Esophagus muscularis mucosa (tissue), 3 donors: ENCODE results near the gene RAB33B.

Experiments
- CTCF ChIP-seq, 3 experiments: fragments of 200-600 bp in 2 of 3; fragments of 450-650 bp in 1 of 3; sonication (generic) in 2 of 3; IDR thresholded peaks; one replicate each; pipeline ENCODE4 v1.5.1; 2017 to 2019; ENCODE audit warnings: antibody characterized with exemption in 3 of 3, mild to moderate bottlenecking in 2 of 3, moderate library complexity in 1 of 3
- POLR2A ChIP-seq: fragments of 450-650 bp; IDR thresholded peaks from one replicate; pipeline ENCODE4 v1.6.1; 2017; ENCODE audit warnings: antibody characterized with exemption, moderate library complexity, mild to moderate bottlenecking, low read depth

- TF ChIP-seq CTCF (IDR thresholded peaks at IDR 0.05): no peak
- no peak for TF ChIP-seq POLR2A
These were observed 5.1 kb downstream of the RAB33B start for GRCh38 chr4:139458999-139459398.
